Ectodermal cell (in vitro differentiated cells): Measurements from ENCODE around the gene KIF26A.

Source experiments
- H3K27ac ChIP-seq: 2 replicates; pipeline ENCODE4 v1.7.0; 2013; ENCODE audit warnings: mild to moderate bottlenecking, low read depth, low read length; ENCODE audit not compliant: insufficient read depth, poor library complexity, severe bottlenecking
- H3K27me3 ChIP-seq: 2 replicates; pipeline ENCODE4 v1.7.0; 2013; ENCODE audit warnings: mild to moderate bottlenecking, low read length; ENCODE audit not compliant: insufficient read depth, control insufficient read depth, poor library complexity, severe bottlenecking
- H3K36me3 ChIP-seq: one replicate; pipeline ENCODE4 v1.7.0; 2013; ENCODE audit warnings: low read length; ENCODE audit not compliant: control insufficient read depth, insufficient read depth
- H3K4me1 ChIP-seq: one replicate; pipeline ENCODE4 v1.7.0; 2013; ENCODE audit warnings: low read length; ENCODE audit not compliant: control insufficient read depth, insufficient read depth
- H3K4me3 ChIP-seq: 2 replicates; pipeline ENCODE4 v1.7.0; 2013; ENCODE audit warnings: low read depth, low read length, control low read depth; ENCODE audit not compliant: insufficient read depth
- H3K9me3 ChIP-seq: 2 replicates; pipeline ENCODE4 v1.7.0; 2013; ENCODE audit warnings: mild to moderate bottlenecking, low read length, moderate library complexity; ENCODE audit not compliant: control insufficient read depth
- WGBS, 2 experiments: methylation state at CpG; one replicate each; pipeline ENCODE4 v1.1.7; 2013; ENCODE audit warnings: missing lambda C conversion rate in 2 of 2; 5-methylcytosine and 5-hydroxymethylcytosine counted together

Gene KIF26A

DNA sequence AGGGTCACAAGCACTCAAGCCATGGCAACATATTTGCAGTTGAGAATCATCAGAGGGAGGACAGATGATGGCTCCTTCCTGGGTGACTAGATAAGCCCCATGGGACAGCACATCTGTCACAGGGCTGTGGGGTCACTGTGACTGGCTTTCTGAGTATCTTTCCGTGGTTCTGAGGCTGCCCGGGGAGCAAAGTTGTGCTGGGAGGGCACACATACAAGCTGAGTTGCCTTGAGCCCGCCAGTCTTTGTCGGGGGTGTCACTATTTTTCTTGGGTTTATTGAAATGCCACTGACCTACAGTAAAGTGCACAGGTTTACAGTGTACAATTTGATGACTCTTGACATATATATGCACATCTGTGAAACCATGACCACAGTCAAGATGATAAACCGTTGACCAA lies 17.2 kb upstream of the KIF26A start:
- Histone ChIP-seq H3K27ac (no peak overlapping the region), H3K9me3 (peaks cover 3% of the 10 kb centered on the region), H3K4me3 (no peak overlapping the region), H3K4me1 (no peaks in the 10 kb centered on the region), H3K36me3 (no peaks in the 10 kb centered on the region), H3K27me3 (peaks cover 41% of the 10 kb centered on the region)
- 85 to 86% methylated on average over 5 of the region's 5 CpGs for WGBS, 2 experiments

DNA sequence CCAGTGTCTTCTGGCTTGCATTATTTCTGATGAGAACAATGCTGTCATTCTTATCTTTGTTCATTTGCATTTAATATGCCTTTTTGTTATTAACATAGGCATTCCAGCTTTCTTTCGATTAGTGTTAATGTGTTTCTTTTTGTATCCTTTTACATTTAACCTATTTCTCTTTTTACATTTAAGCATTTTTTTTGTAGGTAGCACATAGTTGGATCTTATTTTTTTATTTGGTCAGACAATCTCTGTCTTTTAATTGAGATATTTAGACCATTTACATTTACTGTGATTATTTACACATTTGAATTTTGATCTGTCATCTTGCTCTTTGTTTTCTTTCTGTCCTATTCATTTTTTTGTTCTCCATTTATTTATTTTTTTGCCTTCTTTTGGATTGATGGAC lies 14.5 kb upstream of the KIF26A start:
- Histone ChIP-seq H3K4me1 (no peaks in the 10 kb centered on the region), H3K27me3 (peaks cover 14% of the 10 kb centered on the region), H3K4me3 (no peak overlapping the region), H3K36me3 (no peaks in the 10 kb centered on the region), H3K27ac (no peak overlapping the region), H3K9me3 (peaks cover 3% of the 10 kb centered on the region)
- no CpG with 5 or more reads among the region's 1 CpG for WGBS, 2 experiments

DNA sequence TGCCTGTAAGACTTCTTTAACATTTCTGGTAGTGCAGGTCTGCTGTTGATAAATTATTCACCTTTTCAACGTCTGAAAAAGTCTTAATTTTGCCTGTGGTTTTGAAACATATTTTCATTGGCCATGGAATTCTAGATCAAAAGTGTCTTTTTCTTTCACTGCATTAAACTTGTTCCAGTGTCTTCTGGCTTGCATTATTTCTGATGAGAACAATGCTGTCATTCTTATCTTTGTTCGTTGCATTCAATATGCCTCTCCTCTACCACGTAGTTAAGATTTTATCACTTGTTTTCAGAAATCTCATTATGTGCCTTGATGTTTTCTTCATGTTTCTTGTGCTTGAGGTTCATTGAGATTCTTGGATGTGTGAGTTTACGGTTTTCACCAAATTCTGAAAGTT lies 13.4 kb upstream of the KIF26A start:
- Histone ChIP-seq H3K4me1 (no peaks in the 10 kb centered on the region), H3K36me3 (no peaks in the 10 kb centered on the region), H3K27me3 (peaks cover 5% of the 10 kb centered on the region), H3K4me3 (no peak overlapping the region), H3K9me3 (peaks cover 3% of the 10 kb centered on the region), H3K27ac (no peak overlapping the region)
- 88 to 94% methylated on average over 3 to 4 of the region's 4 CpGs for WGBS, 2 experiments

DNA sequence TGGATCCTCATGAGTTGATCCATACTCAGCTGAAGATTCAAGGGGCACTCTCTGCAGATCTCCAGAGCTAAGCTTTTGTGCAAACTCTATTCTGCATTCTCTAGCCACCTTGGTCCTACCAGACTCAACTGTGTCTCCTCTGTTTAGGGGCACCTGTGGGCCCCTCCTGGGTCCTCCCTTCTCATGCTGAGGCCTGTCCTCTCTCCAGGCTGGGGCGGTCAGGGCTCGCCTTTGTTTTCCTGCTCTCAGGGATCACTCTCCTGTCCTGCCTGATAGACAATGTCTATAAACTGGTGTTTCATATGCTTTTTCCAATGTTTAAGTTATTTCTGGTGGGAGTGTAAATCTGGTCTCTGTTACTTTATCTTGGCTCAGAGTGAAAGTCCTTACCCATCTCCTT lies 11.6 kb upstream of the KIF26A start:
- Histone ChIP-seq H3K36me3 (no peaks in the 10 kb centered on the region), H3K27me3 (no peaks in the 10 kb centered on the region), H3K4me1 (no peaks in the 10 kb centered on the region), H3K27ac (no peak overlapping the region), H3K4me3 (no peak overlapping the region), H3K9me3 (peaks cover 3% of the 10 kb centered on the region)
- WGBS, 2 experiments, result 81 to 82% methylated on average over 2 of the region's 2 CpGs

DNA sequence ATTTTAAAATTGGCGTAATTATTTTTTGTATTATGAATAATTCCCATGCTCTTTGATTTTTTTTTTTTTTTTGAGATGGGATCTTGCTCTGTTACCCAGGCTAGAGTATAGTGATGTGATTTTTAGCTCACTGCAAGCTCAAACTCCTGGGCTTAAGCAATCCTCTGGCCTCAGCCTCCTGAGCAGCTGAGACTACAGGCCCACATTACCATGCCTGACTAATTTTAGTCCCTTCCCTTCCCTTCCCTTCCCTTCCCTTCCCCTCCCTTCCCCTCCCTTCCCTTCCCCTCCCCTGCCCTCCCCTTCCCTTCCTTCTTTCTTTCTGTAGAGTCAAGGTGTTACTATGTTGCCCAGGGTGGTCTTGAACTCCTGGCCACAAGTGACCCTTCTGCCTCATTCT lies 9.4 kb upstream of the KIF26A start:
- no peak overlapping the region for H3K27ac ChIP-seq
- 94 to 100% methylated on average over 1 of the region's 1 CpG for WGBS, 2 experiments
- peaks cover 3% of the 10 kb centered on the region for H3K9me3 ChIP-seq
- H3K4me1 ChIP-seq, result no peaks in the 10 kb centered on the region
- H3K27me3 ChIP-seq, result peaks cover 11% of the 10 kb centered on the region
- no peak overlapping the region for H3K4me3 ChIP-seq
- H3K36me3 ChIP-seq, result no peaks in the 10 kb centered on the region

DNA sequence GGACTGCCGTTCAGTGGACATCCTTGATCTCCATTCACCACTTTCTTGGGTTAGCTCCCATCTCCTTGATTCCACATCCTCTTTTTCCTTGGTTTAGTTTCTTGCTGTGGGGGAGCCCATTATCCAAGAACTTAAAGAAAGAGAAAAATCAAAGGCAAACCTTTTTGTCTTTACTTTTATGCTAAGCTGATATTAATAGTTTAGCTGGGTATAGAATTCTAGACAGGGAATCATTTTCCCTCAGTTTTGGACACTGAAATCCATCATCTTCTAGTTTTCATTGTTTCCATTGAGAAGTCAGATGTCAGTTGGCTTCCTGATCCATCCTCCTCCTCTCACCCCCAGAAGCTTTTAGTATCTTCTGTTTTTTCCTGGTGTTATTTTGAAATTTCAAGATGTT lies 8.8 kb upstream of the KIF26A start:
- H3K27me3 ChIP-seq, result peaks cover 17% of the 10 kb centered on the region
- H3K36me3 ChIP-seq, result no peaks in the 10 kb centered on the region
- H3K4me3 ChIP-seq, result no peak overlapping the region
- no peak overlapping the region for H3K27ac ChIP-seq
- H3K9me3 ChIP-seq, result peaks cover 3% of the 10 kb centered on the region
- WGBS, 2 experiments, result 88 to 95% methylated on average over 1 of the region's 1 CpG
- peaks cover under 1% of the 10 kb centered on the region for H3K4me1 ChIP-seq

DNA sequence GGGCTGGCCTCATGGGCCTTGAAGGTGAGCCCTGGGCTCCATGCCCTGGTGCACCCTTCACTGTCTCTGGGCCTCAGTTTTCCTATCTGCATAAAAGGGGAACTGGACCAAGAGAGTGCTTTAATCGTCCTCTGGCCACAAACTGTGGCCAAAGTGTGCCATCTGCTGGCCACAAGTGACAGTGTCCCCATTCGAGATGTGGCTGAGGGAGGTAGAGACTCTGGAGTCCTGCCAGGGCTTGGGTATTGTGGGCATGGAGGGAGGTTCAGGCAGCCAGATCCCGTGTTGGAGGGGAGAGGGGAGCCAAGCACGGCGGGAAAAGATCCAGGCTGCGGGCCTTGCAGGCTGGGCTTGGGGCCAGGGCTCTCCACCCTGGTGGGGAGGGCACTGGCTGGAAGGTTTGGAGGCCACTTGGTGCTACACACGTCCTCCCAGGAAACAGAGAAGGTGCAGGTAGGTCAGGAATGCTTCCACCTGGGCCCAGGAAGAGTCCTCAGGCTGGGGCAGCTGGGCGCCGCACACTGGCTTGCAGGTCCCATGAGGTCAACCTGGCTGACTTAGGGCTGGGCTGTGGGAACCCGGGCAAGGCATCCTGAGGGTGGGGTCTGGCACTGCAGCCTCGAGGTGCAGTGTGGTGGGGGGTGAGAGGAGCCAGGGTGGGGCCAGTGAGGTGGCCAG lies 7.3 kb upstream of the KIF26A start:
- peaks cover 32% of the 10 kb centered on the region for H3K27me3 ChIP-seq
- H3K36me3 ChIP-seq, result no peaks in the 10 kb centered on the region
- H3K27ac ChIP-seq, result no peak overlapping the region
- H3K4me3 ChIP-seq, result no peak overlapping the region
- H3K4me1 ChIP-seq, result peaks cover 14% of the 10 kb centered on the region
- no peaks in the 10 kb centered on the region for H3K9me3 ChIP-seq
- WGBS, 2 experiments, result 39 to 41% methylated on average over 11 of the region's 11 CpGs

DNA sequence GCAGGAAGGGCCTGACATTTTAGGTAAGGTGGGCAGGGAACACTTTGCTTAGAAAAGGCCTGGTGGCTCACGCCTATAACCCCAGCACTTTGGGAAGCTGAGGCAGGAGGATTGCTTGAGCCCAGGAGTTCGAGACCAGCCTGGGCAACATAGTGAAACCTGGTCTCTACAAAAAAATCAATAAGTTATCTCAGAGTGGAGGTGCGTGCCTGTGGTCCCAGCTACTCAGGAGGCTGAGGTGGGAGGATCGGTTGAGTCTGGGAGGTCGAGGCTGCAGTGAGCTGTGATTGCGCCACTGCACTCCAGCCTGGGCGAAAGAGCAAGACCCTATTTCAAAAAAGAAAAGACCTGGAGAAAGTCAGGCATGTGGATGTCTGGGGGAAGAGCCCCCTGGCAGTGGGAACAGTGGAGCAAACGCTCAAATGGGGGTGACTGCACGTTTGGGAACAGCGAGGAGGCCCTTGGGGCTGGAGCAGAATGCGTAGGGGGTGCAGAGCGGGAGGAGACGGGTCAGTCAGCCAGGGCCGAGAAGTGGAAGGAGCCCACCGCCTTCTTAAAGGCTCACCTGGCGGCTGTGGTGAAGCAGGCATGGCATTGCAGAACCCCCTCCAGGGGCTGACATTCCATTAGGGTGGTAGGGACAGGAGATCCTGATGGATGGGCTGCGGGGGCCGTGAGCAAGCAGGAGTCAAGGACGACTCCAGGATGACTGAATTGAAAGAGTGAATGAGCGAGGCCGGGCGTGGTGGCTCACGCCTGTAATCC lies 6.2 kb upstream of the KIF26A start:
- Histone ChIP-seq H3K27me3 (peaks cover 42% of the 10 kb centered on the region), H3K4me1 (peaks cover 18% of the 10 kb centered on the region), H3K9me3 (no peaks in the 10 kb centered on the region), H3K27ac (no peak overlapping the region), H3K4me3 (no peak overlapping the region), H3K36me3 (no peaks in the 10 kb centered on the region)
- 78 to 79% methylated on average over 23 of the region's 23 CpGs for WGBS, 2 experiments

DNA sequence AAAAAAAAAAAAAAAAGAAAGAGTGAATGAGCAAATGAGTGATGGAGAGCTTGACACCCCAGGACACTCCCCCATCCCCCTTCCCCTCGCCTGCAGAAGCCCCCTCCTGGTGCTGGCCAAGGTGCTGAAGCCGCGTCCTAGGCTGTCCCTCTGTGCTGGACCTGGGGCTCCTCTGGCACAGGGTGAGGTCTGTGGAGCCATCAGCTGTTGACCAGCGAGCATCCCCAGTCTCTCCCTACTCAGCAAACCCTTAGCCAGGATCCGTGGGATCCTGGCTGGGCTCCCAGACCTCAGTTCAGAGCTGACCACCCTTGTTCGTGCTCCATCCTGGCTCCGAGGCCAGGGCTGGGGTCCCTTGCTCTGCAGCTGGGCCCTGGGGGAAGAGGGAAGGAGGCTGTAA lies 5.4 kb upstream of the KIF26A start:
- Histone ChIP-seq H3K27ac (no peak overlapping the region), H3K27me3 (peaks cover 51% of the 10 kb centered on the region), H3K9me3 (no peaks in the 10 kb centered on the region), H3K4me3 (no peak overlapping the region), H3K36me3 (no peaks in the 10 kb centered on the region), H3K4me1 (peaks cover 19% of the 10 kb centered on the region)
- WGBS, 2 experiments, result 45 to 46% methylated on average over 7 of the region's 7 CpGs

DNA sequence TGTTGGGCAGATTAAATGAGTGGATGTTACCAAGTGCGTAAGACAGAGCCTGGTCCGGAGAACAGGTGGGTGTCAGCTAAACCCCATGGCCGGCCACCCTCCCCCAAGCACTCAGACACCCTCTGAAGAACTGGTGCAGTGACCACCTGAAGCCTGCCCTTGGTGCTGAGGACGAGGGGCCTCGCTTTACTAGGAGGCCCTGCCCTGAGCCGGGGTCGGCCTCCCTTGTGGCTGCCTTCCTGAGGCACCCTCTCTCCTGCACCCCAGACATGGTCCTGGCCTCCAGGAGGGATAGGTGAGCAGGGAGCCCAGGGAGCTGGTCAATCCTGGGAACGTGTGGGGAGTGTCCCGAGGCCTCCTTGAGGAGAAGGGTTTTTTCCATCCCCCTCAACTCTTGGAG lies 4.9 kb upstream of the KIF26A start:
- H3K36me3 ChIP-seq, result no peaks in the 10 kb centered on the region
- peaks cover 19% of the 10 kb centered on the region for H3K4me1 ChIP-seq
- 88 to 91% methylated on average over 9 of the region's 9 CpGs for WGBS, 2 experiments
- no peak overlapping the region for H3K27ac ChIP-seq
- H3K27me3 ChIP-seq, result peaks cover 56% of the 10 kb centered on the region
- H3K9me3 ChIP-seq, result no peaks in the 10 kb centered on the region
- H3K4me3 ChIP-seq, result no peak overlapping the region
